SK-N-SH treated with all-trans-retinoic acid at 6 μM for 48 hours (cell line): ENCODE measurements around the gene SYCP2.

Source experiments
- ARNTL ChIP-seq: fragments of 450-650 bp; formaldehyde crosslinking; IDR thresholded peaks from 2 replicates; pipeline ENCODE4 v1.5.0; 2020; ENCODE audit warnings: low read depth, mild to moderate bottlenecking, moderate library complexity, borderline replicate concordance
- BACH2 ChIP-seq: fragments of 250-450 bp; sonication (Bioruptor Pico); IDR thresholded peaks from 2 replicates; pipeline ENCODE4 v1.9.0; 2021; ENCODE audit warnings: mild to moderate bottlenecking, borderline replicate concordance
- ESRRG ChIP-seq: fragments of 250-450 bp; sonication (Bioruptor Pico); IDR thresholded peaks from 2 replicates; pipeline ENCODE4 v1.6.1; 2021; ENCODE audit warnings: mild to moderate bottlenecking
- GLIS3 ChIP-seq: fragments of 250-450 bp; sonication (Bioruptor Pico); IDR thresholded peaks from 2 replicates; pipeline ENCODE4 v1.5.0; 2020; ENCODE audit warnings: mild to moderate bottlenecking, moderate library complexity
- OSR1 ChIP-seq: fragments of 250-450 bp; sonication (Bioruptor Pico); IDR thresholded peaks from 2 replicates; pipeline ENCODE4 v1.8.0; 2022; ENCODE audit warnings: moderate library complexity, mild to moderate bottlenecking, inconsistent platforms
- PPARA ChIP-seq: fragments of 250-450 bp; sonication (Bioruptor Pico); IDR thresholded peaks from 2 replicates; pipeline ENCODE4 v1.5.0; 2020; ENCODE audit warnings: mild to moderate bottlenecking, borderline replicate concordance
- SNAI2 ChIP-seq: fragments of 250-450 bp; sonication (Bioruptor Pico); IDR thresholded peaks from 2 replicates; pipeline ENCODE4 v1.5.0; 2020; ENCODE audit warnings: mild to moderate bottlenecking, moderate library complexity
- ZNF565 ChIP-seq: fragments of 450-650 bp; formaldehyde crosslinking; conservative IDR thresholded peaks from 2 replicates; pipeline ENCODE4 v1.5.0; 2020; ENCODE audit warnings: low read depth, mild to moderate bottlenecking, moderate library complexity
- ZNF70 ChIP-seq: fragments of 450-650 bp; formaldehyde crosslinking; IDR thresholded peaks from 2 replicates; pipeline ENCODE4 v1.5.0; 2020; ENCODE audit warnings: mild to moderate bottlenecking, moderate library complexity
- TF ChIP-seq, protein P1 (sequence below): fragments of 250-450 bp; sonication (Bioruptor Pico); IDR thresholded peaks from 2 replicates; pipeline ENCODE4 v1.5.0; 2020; ENCODE audit warnings: mild to moderate bottlenecking, moderate library complexity
- TF ChIP-seq, protein P2 (sequence below): fragments of 250-450 bp; sonication (Bioruptor Pico); IDR thresholded peaks from 2 replicates; pipeline ENCODE4 v1.8.0; 2020; ENCODE audit warnings: mild to moderate bottlenecking, moderate library complexity, borderline replicate concordance
- TF ChIP-seq, protein P3 (sequence below): fragments of 250-450 bp; sonication (Bioruptor Pico); IDR thresholded peaks from 2 replicates; pipeline ENCODE4 v1.5.1; 2020; ENCODE audit warnings: low read depth, mild to moderate bottlenecking, moderate library complexity

DNA sequence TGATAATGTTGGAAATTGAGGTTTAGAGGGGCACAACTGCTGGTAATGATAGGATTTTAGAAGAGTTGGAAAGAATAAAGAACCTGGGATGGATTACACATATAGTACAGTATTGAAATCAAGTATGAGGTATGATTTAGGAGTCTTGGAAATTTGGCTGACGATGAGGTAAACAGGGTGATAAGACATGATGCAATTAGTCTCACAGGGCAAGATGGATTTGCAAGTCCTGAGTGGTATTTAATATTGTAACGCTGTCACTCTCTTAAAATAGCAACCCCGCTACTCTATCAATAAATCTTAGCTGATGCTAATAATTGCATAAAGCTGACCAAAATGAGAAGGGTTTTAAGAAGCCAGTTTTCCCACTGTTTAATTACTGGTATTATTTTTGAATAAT, 70.4 kb downstream of the SYCP2 start:
- TF ChIP-seq ZNF70 (CRISPR knock-in tag), result no peak
- TF ChIP-seq BACH2 (CRISPR knock-in tag), result no peak
- TF ChIP-seq GLIS3, result no peak
- TF ChIP-seq, protein P1, sequence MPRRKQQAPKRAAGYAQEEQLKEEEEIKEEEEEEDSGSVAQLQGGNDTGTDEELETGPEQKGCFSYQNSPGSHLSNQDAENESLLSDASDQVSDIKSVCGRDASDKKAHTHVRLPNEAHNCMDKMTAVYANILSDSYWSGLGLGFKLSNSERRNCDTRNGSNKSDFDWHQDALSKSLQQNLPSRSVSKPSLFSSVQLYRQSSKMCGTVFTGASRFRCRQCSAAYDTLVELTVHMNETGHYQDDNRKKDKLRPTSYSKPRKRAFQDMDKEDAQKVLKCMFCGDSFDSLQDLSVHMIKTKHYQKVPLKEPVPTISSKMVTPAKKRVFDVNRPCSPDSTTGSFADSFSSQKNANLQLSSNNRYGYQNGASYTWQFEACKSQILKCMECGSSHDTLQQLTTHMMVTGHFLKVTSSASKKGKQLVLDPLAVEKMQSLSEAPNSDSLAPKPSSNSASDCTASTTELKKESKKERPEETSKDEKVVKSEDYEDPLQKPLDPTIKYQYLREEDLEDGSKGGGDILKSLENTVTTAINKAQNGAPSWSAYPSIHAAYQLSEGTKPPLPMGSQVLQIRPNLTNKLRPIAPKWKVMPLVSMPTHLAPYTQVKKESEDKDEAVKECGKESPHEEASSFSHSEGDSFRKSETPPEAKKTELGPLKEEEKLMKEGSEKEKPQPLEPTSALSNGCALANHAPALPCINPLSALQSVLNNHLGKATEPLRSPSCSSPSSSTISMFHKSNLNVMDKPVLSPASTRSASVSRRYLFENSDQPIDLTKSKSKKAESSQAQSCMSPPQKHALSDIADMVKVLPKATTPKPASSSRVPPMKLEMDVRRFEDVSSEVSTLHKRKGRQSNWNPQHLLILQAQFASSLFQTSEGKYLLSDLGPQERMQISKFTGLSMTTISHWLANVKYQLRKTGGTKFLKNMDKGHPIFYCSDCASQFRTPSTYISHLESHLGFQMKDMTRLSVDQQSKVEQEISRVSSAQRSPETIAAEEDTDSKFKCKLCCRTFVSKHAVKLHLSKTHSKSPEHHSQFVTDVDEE (CRISPR knock-in tag), result no peak
- TF ChIP-seq ZNF565 (CRISPR knock-in tag), result no peak
- TF ChIP-seq OSR1 (CRISPR knock-in tag), result no peak
- no peak for TF ChIP-seq ARNTL (CRISPR knock-in tag)
- TF ChIP-seq SNAI2 (CRISPR knock-in tag), result no peak
- TF ChIP-seq, protein P2, sequence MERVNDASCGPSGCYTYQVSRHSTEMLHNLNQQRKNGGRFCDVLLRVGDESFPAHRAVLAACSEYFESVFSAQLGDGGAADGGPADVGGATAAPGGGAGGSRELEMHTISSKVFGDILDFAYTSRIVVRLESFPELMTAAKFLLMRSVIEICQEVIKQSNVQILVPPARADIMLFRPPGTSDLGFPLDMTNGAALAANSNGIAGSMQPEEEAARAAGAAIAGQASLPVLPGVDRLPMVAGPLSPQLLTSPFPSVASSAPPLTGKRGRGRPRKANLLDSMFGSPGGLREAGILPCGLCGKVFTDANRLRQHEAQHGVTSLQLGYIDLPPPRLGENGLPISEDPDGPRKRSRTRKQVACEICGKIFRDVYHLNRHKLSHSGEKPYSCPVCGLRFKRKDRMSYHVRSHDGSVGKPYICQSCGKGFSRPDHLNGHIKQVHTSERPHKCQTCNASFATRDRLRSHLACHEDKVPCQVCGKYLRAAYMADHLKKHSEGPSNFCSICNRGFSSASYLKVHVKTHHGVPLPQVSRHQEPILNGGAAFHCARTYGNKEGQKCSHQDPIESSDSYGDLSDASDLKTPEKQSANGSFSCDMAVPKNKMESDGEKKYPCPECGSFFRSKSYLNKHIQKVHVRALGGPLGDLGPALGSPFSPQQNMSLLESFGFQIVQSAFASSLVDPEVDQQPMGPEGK (CRISPR knock-in tag), result no peak
- no peak for TF ChIP-seq PPARA (CRISPR knock-in tag)
- no peak for TF ChIP-seq ESRRG
- TF ChIP-seq, protein P3, sequence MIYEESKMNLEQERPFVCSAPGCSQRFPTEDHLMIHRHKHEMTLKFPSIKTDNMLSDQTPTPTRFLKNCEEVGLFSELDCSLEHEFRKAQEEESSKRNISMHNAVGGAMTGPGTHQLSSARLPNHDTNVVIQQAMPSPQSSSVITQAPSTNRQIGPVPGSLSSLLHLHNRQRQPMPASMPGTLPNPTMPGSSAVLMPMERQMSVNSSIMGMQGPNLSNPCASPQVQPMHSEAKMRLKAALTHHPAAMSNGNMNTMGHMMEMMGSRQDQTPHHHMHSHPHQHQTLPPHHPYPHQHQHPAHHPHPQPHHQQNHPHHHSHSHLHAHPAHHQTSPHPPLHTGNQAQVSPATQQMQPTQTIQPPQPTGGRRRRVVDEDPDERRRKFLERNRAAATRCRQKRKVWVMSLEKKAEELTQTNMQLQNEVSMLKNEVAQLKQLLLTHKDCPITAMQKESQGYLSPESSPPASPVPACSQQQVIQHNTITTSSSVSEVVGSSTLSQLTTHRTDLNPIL, result no peak
